HepG2 (cell line): ENCODE data around the gene KIF22. TPM values are rescaled to one million over a fixed set of nuclear protein-coding genes. Genes with fewer than 3 reads are reported as not detected.

Source experiments
- AKAP8 ChIP-seq: sonication (generic); formaldehyde crosslinking; IDR thresholded peaks from 2 replicates; pipeline ENCODE4 v1.5.1; 2020; ENCODE audit warnings: mild to moderate bottlenecking, missing genetic modification reagents
- DZIP1 ChIP-seq: sonication (generic); formaldehyde crosslinking; IDR thresholded peaks from 2 replicates; pipeline ENCODE4 v1.5.0; 2020; ENCODE audit warnings: mild to moderate bottlenecking, missing genetic modification reagents
- GLI4 ChIP-seq: sonication (generic); formaldehyde crosslinking; IDR thresholded peaks from 2 replicates; pipeline ENCODE4 v1.5.1; 2020; ENCODE audit warnings: missing genetic modification reagents, mild to moderate bottlenecking, moderate library complexity, borderline replicate concordance
- MATR3 ChIP-seq: sonication (generic); formaldehyde crosslinking; IDR thresholded peaks from 2 replicates; pipeline ENCODE4 v1.4.0; 2020; ENCODE audit warnings: missing genetic modification reagents
- REXO4 ChIP-seq: sonication (generic); formaldehyde crosslinking; IDR thresholded peaks from 2 replicates; pipeline ENCODE4 v1.8.0; 2022; ENCODE audit warnings: missing genetic modification reagents, mild to moderate bottlenecking, borderline replicate concordance
- SMAD9 ChIP-seq: sonication (generic); formaldehyde crosslinking; IDR thresholded peaks from 2 replicates; pipeline ENCODE4 v1.5.1; 2020; ENCODE audit warnings: mild to moderate bottlenecking, missing genetic modification reagents
- TEAD3 ChIP-seq: optimal IDR thresholded peaks from 2 replicates; pipeline ENCODE3; 2016; ENCODE audit warnings: borderline replicate concordance
- THAP9 ChIP-seq: sonication (generic); formaldehyde crosslinking; IDR thresholded peaks from 2 replicates; pipeline ENCODE4; 2020; ENCODE audit warnings: missing genetic modification reagents, mild to moderate bottlenecking, borderline replicate concordance
- ZMAT5 ChIP-seq: sonication (generic); formaldehyde crosslinking; IDR thresholded peaks from 2 replicates; pipeline ENCODE4 v1.5.0; 2020; ENCODE audit warnings: mild to moderate bottlenecking, low read depth, missing genetic modification reagents, borderline replicate concordance
- ZNF318 ChIP-seq: sonication (generic); formaldehyde crosslinking; IDR thresholded peaks from 2 replicates; pipeline ENCODE4 v1.4.0; 2020; ENCODE audit warnings: mild to moderate bottlenecking, missing genetic modification reagents
- ZNF496 ChIP-seq: sonication (generic); formaldehyde crosslinking; IDR thresholded peaks from 2 replicates; pipeline ENCODE4 v1.8.1; 2023; ENCODE audit warnings: mild to moderate bottlenecking, moderate library complexity, missing genetic modification reagents; ENCODE audit not compliant: insufficient replicate concordance
- ZNF768 ChIP-seq: sonication (generic); formaldehyde crosslinking; IDR thresholded peaks from 2 replicates; pipeline ENCODE4 v1.4.0; 2020; ENCODE audit warnings: missing genetic modification reagents
- ZNF776 ChIP-seq: sonication (generic); formaldehyde crosslinking; IDR thresholded peaks from 2 replicates; pipeline ENCODE4 v1.4.0; 2020; ENCODE audit warnings: mild to moderate bottlenecking, missing genetic modification reagents
- polyA plus RNA-seq, 8 experiments: library from polyadenylated mRNA; depleted of rRNA in 3 of 8; stranded (reverse) in 7 of 8; unstranded in 1 of 8; fragments of >200 nt; fragmentation: Illumina TruSeq in 4 of 8; extraction: Trizol in 4 of 8; gene quantifications; 2 replicates each; pipeline versions ENCODE4 v1.2.1 to v1.2.3, GENCODE V29; 2011 to 2016; ENCODE audit warnings: low read depth in 4 of 8, missing spikeins in 1 of 8, mixed read lengths in 1 of 8; ENCODE audit not compliant: insufficient read depth in 1 of 8
- total RNA-seq, 5 experiments: library from RNA; depleted of rRNA; stranded (reverse); fragments of >200 nt; fragmentation: Illumina TruSeq; extraction: Trizol; gene quantifications; 2 replicates each; pipeline ENCODE4 v1.2.3, GENCODE V29; 2016; ENCODE audit warnings: low read depth in 1 of 5

The KIF22 gene
- total and polyA plus RNA-seq, 2 of the 13 experiments (the other 11 are each of a cell fraction or from before 2014, with no cell fraction given): 95.8 to 118 TPM

GRCh38 chr16:29848420-29849297 lies 58.1 kb downstream of the KIF22 start (continued):
- TF ChIP-seq THAP9 (CRISPR knock-in tag): peak; percentile 32; the same call in 1 of the 2 replicates
- no peak for TF ChIP-seq ZMAT5 (CRISPR knock-in tag)
- TF ChIP-seq DZIP1: no peak
- TF ChIP-seq ZNF768 (CRISPR knock-in tag): peak; percentile 85; the same call in 1 of the 2 replicates
- TF ChIP-seq MATR3 (CRISPR knock-in tag): no peak
- TF ChIP-seq AKAP8 (CRISPR knock-in tag): 0 out of 2 replicates have a peak, but pooled peaks have one; percentile 31
- no peak for TF ChIP-seq ZNF496
- no peak; the same call in 1 of the 2 replicates for TF ChIP-seq ZNF318
- no peak for TF ChIP-seq SMAD9
- peak; percentile 41 for TF ChIP-seq TEAD3 (CRISPR knock-in tag)
- TF ChIP-seq GLI4 (CRISPR knock-in tag): no peak
- TF ChIP-seq ZNF776: no peak
- TF ChIP-seq REXO4: no peak
